Esophagus muscularis mucosa (tissue), 3 donors: ENCODE measurements around the gene GRB2.

Experiments used
- CTCF ChIP-seq, 3 experiments: fragments of 200-600 bp in 2 of 3; fragments of 450-650 bp in 1 of 3; sonication (generic) in 2 of 3; IDR thresholded peaks; one replicate each; pipeline ENCODE4 v1.5.1; 2017 to 2019; ENCODE audit warnings: antibody characterized with exemption in 3 of 3, mild to moderate bottlenecking in 2 of 3, moderate library complexity in 1 of 3
- POLR2A ChIP-seq: fragments of 450-650 bp; IDR thresholded peaks from one replicate; pipeline ENCODE4 v1.6.1; 2017; ENCODE audit warnings: antibody characterized with exemption, moderate library complexity, mild to moderate bottlenecking, low read depth

GRCh38 chr17:75348386-75349012 is 57.0 kb downstream of the GRB2 start:
- TF ChIP-seq CTCF (IDR thresholded peaks at IDR 0.05) (no peak), POLR2A (no peak)
